Neural cell (in vitro differentiated cells): ENCODE measurements around the gene TCF4. TPM values are rescaled to one million over a fixed set of nuclear protein-coding genes. Genes with fewer than 3 reads are reported as not detected.

Experiments
- H2AFZ ChIP-seq: fragments of 200-600, 300-800 bp; sonication (generic), shearing (Covaris generic); 2 replicates; pipeline ENCODE4 v1.6.0; 2014; ENCODE audit warnings: low read depth, mild to moderate bottlenecking, antibody characterized with exemption, low read length, moderate library complexity
- H3F3A ChIP-seq: fragments of 200-600 bp; shearing (Covaris generic); 2 replicates; pipeline ENCODE4 v1.6.1; 2016; ENCODE audit warnings: mild to moderate bottlenecking, moderate library complexity, mixed read lengths, antibody characterized with exemption, low read length; ENCODE audit not compliant: insufficient read depth, poor library complexity, severe bottlenecking
- H3K27ac ChIP-seq: fragments of 200-600, 300-800 bp; sonication (generic), shearing (Covaris generic); 2 replicates; pipeline ENCODE4 v1.5.1; 2014; ENCODE audit warnings: mild to moderate bottlenecking, low read length, moderate library complexity
- H3K27me3 ChIP-seq: fragments of 300-800, 200-600 bp; sonication (generic), shearing (Covaris generic); 2 replicates; pipeline ENCODE4 v1.6.0; 2014; ENCODE audit warnings: mild to moderate bottlenecking, low read depth, low read length, moderate library complexity; ENCODE audit not compliant: insufficient read depth
- H3K36me3 ChIP-seq: fragments of 300-800, 200-600 bp; sonication (generic), shearing (Covaris generic); 2 replicates; pipeline ENCODE4 v1.5.1; 2014; ENCODE audit warnings: mild to moderate bottlenecking, antibody characterized with exemption, low read length, moderate library complexity; ENCODE audit not compliant: insufficient read depth
- H3K4me2 ChIP-seq: fragments of 300-800, 200-600 bp; sonication (generic), shearing (Covaris generic); 2 replicates; pipeline ENCODE4 v1.6.0; 2014; ENCODE audit warnings: mild to moderate bottlenecking, low read length
- H3K4me3 ChIP-seq: fragments of 300-800, 200-600 bp; sonication (generic), shearing (Covaris generic); 2 replicates; pipeline ENCODE4 v1.5.1; 2014; ENCODE audit warnings: mild to moderate bottlenecking, low read length, moderate library complexity
- H3K79me2 ChIP-seq: fragments of 200-600 bp; shearing (Covaris generic); replicated peaks from 2 replicates; pipeline ENCODE4 v1.6.0; 2014; ENCODE audit warnings: mild to moderate bottlenecking, low read length, moderate library complexity; ENCODE audit not compliant: insufficient read depth
- H3K9ac ChIP-seq: fragments of 300-800, 200-600 bp; sonication (generic), shearing (Covaris generic); 2 replicates; pipeline ENCODE4 v1.6.1; 2016; ENCODE audit warnings: mild to moderate bottlenecking, low read length, mixed read lengths
- H3K9me2 ChIP-seq: fragments of 200-600 bp; shearing (Covaris generic); 2 replicates; pipeline ENCODE4 v1.6.1; 2016; ENCODE audit warnings: mild to moderate bottlenecking, low read length, mixed read lengths; ENCODE audit not compliant: insufficient read depth
- H3K9me3 ChIP-seq: fragments of 200-600, 300-800 bp; sonication (generic), shearing (Covaris generic); 2 replicates; pipeline ENCODE4 v1.6.1; 2016; ENCODE audit warnings: mild to moderate bottlenecking, mixed run types, low read length, moderate library complexity, mixed read lengths
- H4K20me1 ChIP-seq: fragments of 200-600 bp; shearing (Covaris generic); 2 replicates; pipeline ENCODE4 v1.6.1; 2016; ENCODE audit warnings: mild to moderate bottlenecking, mixed run types; ENCODE audit not compliant: insufficient read depth
- CTCF ChIP-seq: fragments of 450-650 bp; IDR thresholded peaks from 2 replicates; pipeline ENCODE4 v1.5.1; 2014; ENCODE audit warnings: antibody characterized with exemption, mild to moderate bottlenecking, moderate library complexity; ENCODE audit not compliant: poor library complexity, severe bottlenecking
- EP300 ChIP-seq: fragments of 450-650 bp; conservative IDR thresholded peaks from 2 replicates; pipeline ENCODE4 v1.6.1; 2014; ENCODE audit warnings: antibody characterized with exemption, mild to moderate bottlenecking, moderate library complexity; ENCODE audit not compliant: poor library complexity, severe bottlenecking
- EZH2 ChIP-seq: fragments of 200-600, 300-800 bp; shearing (Covaris generic), sonication (generic); IDR thresholded peaks from 2 replicates; pipeline ENCODE4 v1.6.1; 2014; ENCODE audit warnings: antibody characterized with exemption, low read length, borderline replicate concordance, mild to moderate bottlenecking; ENCODE audit not compliant: insufficient read depth, poor library complexity, severe bottlenecking
- MXI1 ChIP-seq: fragments of 450-650 bp; conservative IDR thresholded peaks from 2 replicates; pipeline ENCODE4 v1.6.1; 2014; ENCODE audit warnings: antibody characterized with exemption, mild to moderate bottlenecking; ENCODE audit not compliant: poor library complexity, severe bottlenecking
- POLR2AphosphoS5 ChIP-seq: IDR thresholded peaks from 2 replicates; pipeline ENCODE4 v1.6.1; 2012
- RAD21 ChIP-seq: fragments of 450-650 bp; conservative IDR thresholded peaks from 2 replicates; pipeline ENCODE4 v1.6.1; 2014; ENCODE audit warnings: antibody characterized with exemption, mild to moderate bottlenecking, moderate library complexity
- SMC3 ChIP-seq: fragments of 450-650 bp; conservative IDR thresholded peaks from 2 replicates; pipeline ENCODE4 v1.6.1; 2014; ENCODE audit warnings: antibody characterized with exemption, mild to moderate bottlenecking, moderate library complexity; ENCODE audit not compliant: poor library complexity
- TAF1 ChIP-seq: IDR thresholded peaks from 2 replicates; pipeline ENCODE4 v1.6.1; 2012; ENCODE audit warnings: low read depth
- polyA plus RNA-seq: library from polyadenylated mRNA; depleted of rRNA; stranded (reverse); fragments of >200 nt; gene quantifications from 2 replicates; pipeline ENCODE4 v1.2.3, GENCODE V29; 2014
- TF ChIP-seq, protein P1 (sequence below): IDR thresholded peaks from 2 replicates; pipeline ENCODE4 v1.6.1; 2012; ENCODE audit warnings: borderline replicate concordance

TCF4 gene
- polyA plus RNA-seq, 1 donor from 2014 or later, result 7.0 TPM

GRCh38 chr18:55310044-55310676 is 277.8 kb downstream of the TCF4 start:
- Histone ChIP-seq H3K4me3 (no peak overlapping the region), H3K79me2 (peaks cover 5% of the 10 kb centered on the region), H3F3A (no peaks in the 10 kb centered on the region), H3K4me2 (no peak overlapping the region), H3K9me2 (no peaks in the 10 kb centered on the region), H3K27ac (no peak overlapping the region), H3K9ac (no peak overlapping the region), H3K36me3 (no peaks in the 10 kb centered on the region), H4K20me1 (no peaks in the 10 kb centered on the region), H3K27me3 (no peaks in the 10 kb centered on the region), H2AFZ (no peak overlapping the region), H3K9me3 (no peaks in the 10 kb centered on the region)
- TF ChIP-seq EZH2 (no peak), CTCF (no peak), EP300 (no peak)

DNA sequence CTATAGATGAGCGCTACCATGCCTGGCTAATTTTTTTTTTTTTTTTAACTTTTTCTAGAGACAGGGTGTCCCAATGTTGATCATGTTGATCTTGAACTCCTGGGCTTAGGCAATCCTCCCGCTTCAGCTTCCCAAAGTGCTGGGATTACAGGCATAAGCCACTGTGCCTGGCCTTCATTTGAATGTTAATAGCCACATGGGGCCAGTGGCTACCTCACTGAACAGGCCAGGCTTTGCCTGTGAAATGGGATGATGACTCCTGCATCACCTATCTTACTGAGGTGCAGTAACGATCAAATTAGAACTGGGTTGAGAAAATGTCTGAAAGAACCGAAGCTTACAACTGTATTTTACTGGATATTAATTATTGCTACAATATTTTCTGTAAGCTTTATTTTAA is 278.7 kb downstream of the TCF4 start:
- Histone ChIP-seq H3K36me3 (no peaks in the 10 kb centered on the region), H3K9me3 (no peaks in the 10 kb centered on the region), H3F3A (no peaks in the 10 kb centered on the region), H3K9ac (no peak overlapping the region), H3K27me3 (no peaks in the 10 kb centered on the region), H2AFZ (no peak overlapping the region), H3K79me2 (peaks cover 5% of the 10 kb centered on the region), H3K9me2 (no peaks in the 10 kb centered on the region), H3K4me2 (no peak overlapping the region), H3K27ac (no peak overlapping the region), H3K4me3 (no peak overlapping the region), H4K20me1 (no peaks in the 10 kb centered on the region)
- no peak for TF ChIP-seq MXI1
- TF ChIP-seq CTCF, result no peak
- TF ChIP-seq, protein P1, sequence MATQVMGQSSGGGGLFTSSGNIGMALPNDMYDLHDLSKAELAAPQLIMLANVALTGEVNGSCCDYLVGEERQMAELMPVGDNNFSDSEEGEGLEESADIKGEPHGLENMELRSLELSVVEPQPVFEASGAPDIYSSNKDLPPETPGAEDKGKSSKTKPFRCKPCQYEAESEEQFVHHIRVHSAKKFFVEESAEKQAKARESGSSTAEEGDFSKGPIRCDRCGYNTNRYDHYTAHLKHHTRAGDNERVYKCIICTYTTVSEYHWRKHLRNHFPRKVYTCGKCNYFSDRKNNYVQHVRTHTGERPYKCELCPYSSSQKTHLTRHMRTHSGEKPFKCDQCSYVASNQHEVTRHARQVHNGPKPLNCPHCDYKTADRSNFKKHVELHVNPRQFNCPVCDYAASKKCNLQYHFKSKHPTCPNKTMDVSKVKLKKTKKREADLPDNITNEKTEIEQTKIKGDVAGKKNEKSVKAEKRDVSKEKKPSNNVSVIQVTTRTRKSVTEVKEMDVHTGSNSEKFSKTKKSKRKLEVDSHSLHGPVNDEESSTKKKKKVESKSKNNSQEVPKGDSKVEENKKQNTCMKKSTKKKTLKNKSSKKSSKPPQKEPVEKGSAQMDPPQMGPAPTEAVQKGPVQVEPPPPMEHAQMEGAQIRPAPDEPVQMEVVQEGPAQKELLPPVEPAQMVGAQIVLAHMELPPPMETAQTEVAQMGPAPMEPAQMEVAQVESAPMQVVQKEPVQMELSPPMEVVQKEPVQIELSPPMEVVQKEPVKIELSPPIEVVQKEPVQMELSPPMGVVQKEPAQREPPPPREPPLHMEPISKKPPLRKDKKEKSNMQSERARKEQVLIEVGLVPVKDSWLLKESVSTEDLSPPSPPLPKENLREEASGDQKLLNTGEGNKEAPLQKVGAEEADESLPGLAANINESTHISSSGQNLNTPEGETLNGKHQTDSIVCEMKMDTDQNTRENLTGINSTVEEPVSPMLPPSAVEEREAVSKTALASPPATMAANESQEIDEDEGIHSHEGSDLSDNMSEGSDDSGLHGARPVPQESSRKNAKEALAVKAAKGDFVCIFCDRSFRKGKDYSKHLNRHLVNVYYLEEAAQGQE, result no peak
- no peak for TF ChIP-seq EP300
- TF ChIP-seq POLR2AphosphoS5, result no peak
- TF ChIP-seq RAD21, result no peak
- no peak for TF ChIP-seq EZH2
- no peak for TF ChIP-seq SMC3
- no peak for TF ChIP-seq TAF1
